ENCODE results near the gene GGT5. TPM values are rescaled to one million over a fixed set of nuclear protein-coding genes. Genes with fewer than 3 reads are reported as not detected.
A peak's percentile ranks its signal among the peaks of the same experiment; 100 is the strongest.
"Not testable (repeated sequence)": the region's sequence is repeated elsewhere in the genome, so short reads cannot be mapped to it uniquely, and the experiment has no call there.

The GGT5 gene
- polyA plus RNA-seq, 4 donors = 0.67 to 31.2 (median 10.0) TPM

DNA sequence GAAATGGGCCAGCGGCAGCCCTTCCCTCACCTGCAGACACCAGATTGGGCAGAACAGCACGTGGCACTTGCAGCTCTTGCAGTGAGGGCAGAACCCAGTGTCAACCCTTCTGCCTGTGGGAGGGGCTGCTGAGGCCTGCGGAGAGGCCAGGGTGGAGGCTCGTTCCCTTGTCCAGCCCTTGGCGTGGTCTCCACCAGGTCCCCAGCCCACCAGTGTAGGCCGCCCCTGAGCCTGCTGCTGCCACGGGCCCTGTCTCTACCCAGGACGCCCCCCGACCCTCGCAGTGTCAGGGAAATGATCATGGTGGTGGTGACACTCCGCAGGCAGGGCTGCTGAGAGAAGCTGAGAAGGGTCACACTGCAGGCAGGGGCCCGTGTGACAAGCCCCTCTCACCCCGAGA lies 11.3 kb upstream of the GGT5 start:
- not testable (repeated sequence) for FAIRE-seq; H3K9me3 ChIP-seq (ENCODE audit: control insufficient read depth in 2 of 2, insufficient read depth in 1 of 2, low read depth in 1 of 2, low read length in 1 of 2); H3K27ac ChIP-seq (ENCODE audit: low read depth in 1 of 3, low read length in 2 of 3); H3K36me3 ChIP-seq (ENCODE audit: control insufficient read depth in 3 of 3, insufficient read depth in 2 of 3, low read depth in 1 of 3, low read length in 3 of 3); H3K4me3 ChIP-seq (ENCODE audit: low read depth in 1 of 3, low read length in 3 of 3); DNase-seq; H3K4me1 ChIP-seq (ENCODE audit: control insufficient read depth in 3 of 3, insufficient read depth in 2 of 3, low read depth in 1 of 3, low read length in 2 of 3); H3K27me3 ChIP-seq (ENCODE audit: control insufficient read depth in 3 of 3, insufficient read depth in 3 of 3, low read length in 3 of 3)
- WGBS, 3 donors = 89 to 94% (median 92%) methylated on average over 7 to 11 of the region's 13 CpGs

GRCh38 chr22:24253126-24253525 lies 8.2 kb upstream of the GGT5 start:
- H3K4me1 ChIP-seq (ENCODE audit: control insufficient read depth in 3 of 3, insufficient read depth in 2 of 3, low read depth in 1 of 3, low read length in 2 of 3); H3K4me3 ChIP-seq (ENCODE audit: low read depth in 1 of 3, low read length in 3 of 3); DNase-seq; H3K36me3 ChIP-seq (ENCODE audit: control insufficient read depth in 3 of 3, insufficient read depth in 2 of 3, low read depth in 1 of 3, low read length in 3 of 3); H3K27me3 ChIP-seq (ENCODE audit: control insufficient read depth in 3 of 3, insufficient read depth in 3 of 3, low read length in 3 of 3); H3K27ac ChIP-seq (ENCODE audit: low read depth in 1 of 3, low read length in 2 of 3); H3K9me3 ChIP-seq (ENCODE audit: control insufficient read depth in 2 of 2, insufficient read depth in 1 of 2, low read depth in 1 of 2, low read length in 1 of 2); FAIRE-seq: not testable (repeated sequence)
- 89 to 93% (median 92%) methylated on average over 10 to 12 of the region's 12 CpGs for WGBS, 3 donors

GRCh38 chr22:24251286-24251685 lies 6.4 kb upstream of the GGT5 start:
- not testable (repeated sequence) for H3K4me3 ChIP-seq (ENCODE audit: low read depth in 1 of 3, low read length in 3 of 3); H3K9me3 ChIP-seq (ENCODE audit: control insufficient read depth in 2 of 2, insufficient read depth in 1 of 2, low read depth in 1 of 2, low read length in 1 of 2); H3K27ac ChIP-seq (ENCODE audit: low read depth in 1 of 3, low read length in 2 of 3); H3K36me3 ChIP-seq (ENCODE audit: control insufficient read depth in 3 of 3, insufficient read depth in 2 of 3, low read depth in 1 of 3, low read length in 3 of 3); FAIRE-seq; DNase-seq; H3K27me3 ChIP-seq (ENCODE audit: control insufficient read depth in 3 of 3, insufficient read depth in 3 of 3, low read length in 3 of 3)
- H3K4me1 ChIP-seq (ENCODE audit: control insufficient read depth in 3 of 3, insufficient read depth in 2 of 3, low read depth in 1 of 3, low read length in 2 of 3) = peaks cover 0 to 10% (median 0%) of the 10 kb centered on the region in 3 donors
- WGBS, 3 donors = 95% methylated on average over 8 to 23 of the region's 28 CpGs; no CpG with 5 or more reads in 1 of the 3 donors

DNA sequence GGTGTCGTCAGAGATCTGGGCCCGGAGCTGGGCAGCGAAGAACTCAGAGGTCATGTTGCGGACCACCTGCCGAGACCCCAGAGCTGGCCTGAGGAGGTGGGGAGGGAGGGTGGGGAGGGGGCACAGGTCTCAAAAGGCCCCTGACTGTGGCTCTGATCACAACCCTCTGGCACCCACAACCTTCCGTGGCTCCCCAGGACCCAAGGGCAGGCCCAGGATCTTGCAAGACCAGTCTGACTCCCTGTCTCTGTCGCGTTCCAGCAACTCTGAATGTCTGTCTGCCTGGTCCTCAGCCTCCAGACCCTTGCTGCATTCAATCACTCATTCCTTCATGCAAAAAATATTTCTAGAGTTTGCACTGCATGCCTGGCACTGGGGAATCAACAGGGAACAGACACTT lies 4.5 kb upstream of the GGT5 start:
- 74 to 88% (median 77%) methylated on average over 4 to 7 of the region's 8 CpGs for WGBS, 3 donors

DNA sequence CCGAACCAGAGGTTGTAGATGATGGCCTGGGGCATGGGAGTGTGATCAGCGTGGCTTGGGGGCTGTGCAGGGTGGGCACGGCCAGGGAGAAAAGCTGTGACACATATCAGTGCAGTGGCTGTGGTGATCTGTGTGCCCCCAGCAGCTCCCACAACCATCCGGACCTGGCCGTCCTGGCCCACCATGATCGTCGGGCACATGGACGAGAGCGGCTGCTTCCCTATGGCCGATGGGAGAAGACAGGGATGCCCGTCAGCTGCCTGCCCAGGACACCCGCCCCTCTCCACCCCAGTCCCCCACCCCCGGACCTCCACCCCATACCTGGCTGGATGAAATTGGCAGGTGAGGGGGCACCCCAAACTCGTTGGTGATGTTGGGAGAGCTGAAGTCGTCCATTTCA lies 3.7 kb upstream of the GGT5 start:
- not testable (repeated sequence) for H3K27me3 ChIP-seq (ENCODE audit: control insufficient read depth in 3 of 3, insufficient read depth in 3 of 3, low read length in 3 of 3); H3K36me3 ChIP-seq (ENCODE audit: control insufficient read depth in 3 of 3, insufficient read depth in 2 of 3, low read depth in 1 of 3, low read length in 3 of 3); H3K4me3 ChIP-seq (ENCODE audit: low read depth in 1 of 3, low read length in 3 of 3); FAIRE-seq; H3K9me3 ChIP-seq (ENCODE audit: control insufficient read depth in 2 of 2, insufficient read depth in 1 of 2, low read depth in 1 of 2, low read length in 1 of 2); DNase-seq; H3K27ac ChIP-seq (ENCODE audit: low read depth in 1 of 3, low read length in 2 of 3)
- H3K4me1 ChIP-seq (ENCODE audit: control insufficient read depth in 3 of 3, insufficient read depth in 2 of 3, low read depth in 1 of 3, low read length in 2 of 3) = peaks cover 0 to 14% (median 0%) of the 10 kb centered on the region in 3 donors
- WGBS, 3 donors = 88 to 92% (median 88%) methylated on average over 10 to 15 of the region's 15 CpGs

More for the DNA sequence above, 4.5 kb upstream of the GGT5 start:
- not testable (repeated sequence) for H3K27ac ChIP-seq (ENCODE audit: low read depth in 1 of 3, low read length in 2 of 3); DNase-seq; FAIRE-seq; H3K9me3 ChIP-seq (ENCODE audit: control insufficient read depth in 2 of 2, insufficient read depth in 1 of 2, low read depth in 1 of 2, low read length in 1 of 2); H3K4me3 ChIP-seq (ENCODE audit: low read depth in 1 of 3, low read length in 3 of 3); H3K27me3 ChIP-seq (ENCODE audit: control insufficient read depth in 3 of 3, insufficient read depth in 3 of 3, low read length in 3 of 3); H3K36me3 ChIP-seq (ENCODE audit: control insufficient read depth in 3 of 3, insufficient read depth in 2 of 3, low read depth in 1 of 3, low read length in 3 of 3)
- peaks cover 0 to 14% (median 0%) of the 10 kb centered on the region in 3 donors for H3K4me1 ChIP-seq (ENCODE audit: control insufficient read depth in 3 of 3, insufficient read depth in 2 of 3, low read depth in 1 of 3, low read length in 2 of 3)

DNA sequence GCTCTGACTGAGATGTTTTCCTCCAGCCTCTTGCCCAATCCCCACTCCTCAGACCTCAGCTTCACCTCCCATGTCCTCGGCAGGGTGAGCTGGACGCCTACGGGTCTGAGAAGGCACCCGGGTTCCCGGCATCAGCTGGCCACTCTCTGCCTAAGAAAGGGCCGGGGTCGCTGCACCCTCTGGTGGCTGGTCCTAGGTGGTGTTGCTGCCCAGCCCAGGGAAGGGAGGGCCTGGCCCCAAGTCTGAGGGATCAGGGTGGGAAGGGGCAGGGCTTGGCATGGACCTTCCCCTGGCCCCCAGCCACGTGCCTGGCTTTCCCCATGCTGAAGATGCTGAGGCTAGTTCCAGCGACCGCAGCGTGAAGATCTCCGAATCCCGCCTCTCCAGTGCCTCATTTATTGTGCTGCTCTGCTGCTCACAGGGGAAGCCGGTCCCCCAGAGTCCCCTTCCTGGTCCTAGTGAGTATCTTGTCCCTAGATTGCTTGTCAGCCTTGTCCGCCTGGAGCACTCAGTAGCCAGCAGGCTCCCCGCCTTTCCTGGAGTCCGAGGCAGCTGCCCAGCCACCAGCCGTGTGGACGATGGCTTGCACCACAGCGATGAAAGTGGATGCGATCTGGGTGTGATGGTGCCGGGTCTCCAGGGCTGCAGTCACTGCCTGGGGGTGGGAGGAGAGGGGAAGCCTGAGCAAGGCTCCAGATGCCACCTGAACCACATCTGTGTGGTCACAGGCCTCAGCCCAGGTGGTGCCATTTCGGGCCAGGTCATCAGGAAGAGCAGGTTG lies 2.9 kb upstream of the GGT5 start:
- H3K4me1 ChIP-seq (ENCODE audit: control insufficient read depth in 3 of 3, insufficient read depth in 2 of 3, low read depth in 1 of 3, low read length in 2 of 3) = peaks cover 0 to 15% (median 0%) of the 10 kb centered on the region in 3 donors
- H3K27ac ChIP-seq (ENCODE audit: low read depth in 1 of 3, low read length in 2 of 3) = peak overlapping the region in 2 of 3 donors; percentile 48 to 65
- no peaks in the 10 kb centered on the region for H3K27me3 ChIP-seq (ENCODE audit: control insufficient read depth in 3 of 3, insufficient read depth in 3 of 3, low read length in 3 of 3)
- no peaks in the 10 kb centered on the region for H3K36me3 ChIP-seq (ENCODE audit: control insufficient read depth in 3 of 3, insufficient read depth in 2 of 3, low read depth in 1 of 3, low read length in 3 of 3)
- H3K9me3 ChIP-seq (ENCODE audit: control insufficient read depth in 2 of 2, insufficient read depth in 1 of 2, low read depth in 1 of 2, low read length in 1 of 2) = no peaks in the 10 kb centered on the region
- DNase-seq = peak; percentile 48 to 77
- FAIRE-seq = no peak
- H3K4me3 ChIP-seq (ENCODE audit: low read depth in 1 of 3, low read length in 3 of 3) = no peak overlapping the region
- WGBS, 3 donors = 35 to 39% (median 37%) methylated on average over 18 to 23 of the region's 23 CpGs

- 68 to 74% (median 72%) methylated on average over 6 of the region's 6 CpGs for WGBS, 3 donors
- Histone ChIP-seq H3K4me3 (ENCODE audit: low read depth in 1 of 3, low read length in 3 of 3) (no peak overlapping the region), H3K9me3 (ENCODE audit: control insufficient read depth in 2 of 2, insufficient read depth in 1 of 2, low read depth in 1 of 2, low read length in 1 of 2) (no peaks in the 10 kb centered on the region), H3K27ac (ENCODE audit: low read depth in 1 of 3, low read length in 2 of 3) (peak overlapping the region; percentile 21 to 78 (median 65)), H3K27me3 (ENCODE audit: control insufficient read depth in 3 of 3, insufficient read depth in 3 of 3, low read length in 3 of 3) (no peaks in the 10 kb centered on the region), H3K36me3 (ENCODE audit: control insufficient read depth in 3 of 3, insufficient read depth in 2 of 3, low read depth in 1 of 3, low read length in 3 of 3) (no peaks in the 10 kb centered on the region), H3K4me1 (ENCODE audit: control insufficient read depth in 3 of 3, insufficient read depth in 2 of 3, low read depth in 1 of 3, low read length in 2 of 3) (peaks cover 0 to 18% (median 0%) of the 10 kb centered on the region in 3 donors)
- FAIRE-seq (no peak), DNase-seq (no peak)
Observed at GRCh38 chr22:24247011-24247507, 2.2 kb upstream of the GGT5 start.

DNA sequence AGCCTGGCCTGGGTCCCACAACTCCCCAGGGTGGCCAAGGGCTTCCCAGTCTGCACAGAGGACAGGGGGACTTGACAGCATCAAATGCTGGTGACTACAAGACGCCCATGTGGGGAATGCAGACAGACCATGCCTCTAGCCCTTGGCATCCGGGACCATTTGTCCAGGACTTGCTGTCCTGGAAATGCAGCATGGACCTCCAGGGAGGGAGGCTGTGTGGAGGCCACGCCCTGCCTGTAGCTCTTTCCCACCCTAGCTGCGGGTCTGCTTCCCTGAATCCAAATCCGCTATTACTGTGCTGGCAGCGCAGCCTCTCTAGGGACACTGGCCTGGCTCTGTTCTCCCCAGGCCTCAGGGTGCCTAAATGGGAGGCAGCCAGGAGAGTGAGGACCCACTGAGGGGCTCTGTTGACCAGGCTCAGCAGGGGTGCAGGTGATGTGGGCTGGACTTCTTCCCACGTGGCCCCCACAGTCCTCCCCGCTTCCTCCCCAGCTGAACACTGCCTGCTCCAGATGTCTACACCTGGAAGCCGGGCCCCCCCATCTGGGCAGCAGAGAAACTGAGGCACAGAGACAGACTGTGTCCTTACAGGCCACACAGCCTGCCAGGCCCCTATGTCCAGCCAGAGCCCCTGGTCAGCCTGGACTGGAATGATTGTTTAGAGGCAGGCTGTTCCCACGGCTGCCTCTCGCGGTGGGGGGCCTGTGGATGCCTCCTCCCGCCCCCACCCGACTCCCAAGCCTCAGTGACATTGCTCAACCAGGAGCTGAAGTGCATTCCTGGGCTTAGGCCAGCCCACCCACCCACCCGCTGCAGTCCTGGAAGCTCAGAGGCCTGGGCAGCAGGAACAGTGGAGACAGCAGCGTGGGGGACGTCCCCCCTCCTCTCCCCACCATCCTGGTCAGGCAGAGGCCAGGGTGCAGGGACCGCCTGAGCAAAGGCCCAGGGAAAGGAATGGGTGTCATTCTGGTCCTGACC lies 991 bp upstream of the GGT5 start:
- not testable (repeated sequence) for DNase-seq; H3K9me3 ChIP-seq (ENCODE audit: control insufficient read depth in 2 of 2, insufficient read depth in 1 of 2, low read depth in 1 of 2, low read length in 1 of 2); H3K4me3 ChIP-seq (ENCODE audit: low read depth in 1 of 3, low read length in 3 of 3); H3K27me3 ChIP-seq (ENCODE audit: control insufficient read depth in 3 of 3, insufficient read depth in 3 of 3, low read length in 3 of 3); H3K36me3 ChIP-seq (ENCODE audit: control insufficient read depth in 3 of 3, insufficient read depth in 2 of 3, low read depth in 1 of 3, low read length in 3 of 3); FAIRE-seq
- Histone ChIP-seq H3K4me1 (ENCODE audit: control insufficient read depth in 3 of 3, insufficient read depth in 2 of 3, low read depth in 1 of 3, low read length in 2 of 3) (peaks cover 0 to 18% (median 0%) of the 10 kb centered on the region in 3 donors), H3K27ac (ENCODE audit: low read depth in 1 of 3, low read length in 2 of 3) (peak overlapping the region; percentile 17 to 78 (median 20))
- WGBS, 3 donors = 66 to 91% (median 85%) methylated on average over 14 to 18 of the region's 18 CpGs

Data from small intestine (tissue), 7 donors.